Measurements from ENCODE around the gene MMP24. TPM values are rescaled to one million over a fixed set of nuclear protein-coding genes. Genes with fewer than 3 reads are reported as not detected.

MMP24 gene
- total RNA-seq, 2 experiments from 2014 or later, result not detected

GRCh38 chr20:35267092-35267491, 40.6 kb downstream of the MMP24 start:
- H3K27ac Mint-ChIP-seq, result no peak overlapping the region
- peaks cover 11% of the 10 kb centered on the region for H3K36me3 Mint-ChIP-seq
- no peaks in the 10 kb centered on the region for H3K9me3 Mint-ChIP-seq
- POLR2A ChIA-PET, result no interaction called here
- H3K27me3 Mint-ChIP-seq, result no peaks in the 10 kb centered on the region
- intact Hi-C loops (cut with micrococcal nuclease), result loop anchor here (10.0 kb wide), 1 partner anchor 432 kb away; no protein-coding TSS in a partner anchor
- no peak for DNase-seq
- no peak overlapping the region for H3K4me3 Mint-ChIP-seq
- no peaks in the 10 kb centered on the region for H3K4me1 Mint-ChIP-seq (ENCODE audit: low read depth)
- CTCF ChIA-PET, result interaction anchor here (1.4 kb wide), 1 partner anchor 171 kb away, joined by 4 read pairs; no protein-coding TSS in a partner anchor

- DNase-seq, result peak; percentile 65
- H3K4me1 Mint-ChIP-seq (ENCODE audit: low read depth), result peaks cover 2% of the 10 kb centered on the region
- no peak overlapping the region for H3K27ac Mint-ChIP-seq
- ChIA-PET POLR2A (no interaction called here), CTCF (interaction anchor here (0.5 to 2.6 kb wide), 14 partner anchors 8 to 437 kb away, joined by 3 to 21 read pairs (median 4); partner anchors contain the start of genes EDEM2, GGT7 and MMP24OS)
- peaks cover 11% of the 10 kb centered on the region for H3K36me3 Mint-ChIP-seq
- H3K27me3 Mint-ChIP-seq, result no peaks in the 10 kb centered on the region
- no peaks in the 10 kb centered on the region for H3K9me3 Mint-ChIP-seq
- H3K4me3 Mint-ChIP-seq, result no peak overlapping the region
- intact Hi-C loops (cut with micrococcal nuclease), result loop anchor here (2.0 to 10.0 kb wide), 2 partner anchors 124 to 434 kb away; no protein-coding TSS in a partner anchor
Observed at GRCh38 chr20:35269055-35269781, 42.7 kb downstream of the MMP24 start.

- ChIA-PET POLR2A (no interaction called here), CTCF (interaction anchor here (0.6 to 2.6 kb wide), 6 partner anchors 7 to 174 kb away, joined by 3 to 21 read pairs (median 4); partner anchors contain the start of genes EDEM2 and MMP24OS)
- H3K27me3 Mint-ChIP-seq, result no peaks in the 10 kb centered on the region
- DNase-seq, result no peak
- no peak overlapping the region for H3K4me3 Mint-ChIP-seq
- intact Hi-C loops (cut with micrococcal nuclease), result no loop called here
- H3K27ac Mint-ChIP-seq, result no peak overlapping the region
- H3K36me3 Mint-ChIP-seq, result peaks cover 11% of the 10 kb centered on the region
- H3K4me1 Mint-ChIP-seq (ENCODE audit: low read depth), result peaks cover 2% of the 10 kb centered on the region
- no peaks in the 10 kb centered on the region for H3K9me3 Mint-ChIP-seq
Observed at GRCh38 chr20:35270021-35270902, 43.8 kb downstream of the MMP24 start.

GRCh38 chr20:35271073-35271882, 44.8 kb downstream of the MMP24 start:
- Mint-ChIP-seq H3K27me3 (no peaks in the 10 kb centered on the region), H3K4me1 (ENCODE audit: low read depth) (peaks cover 3% of the 10 kb centered on the region), H3K36me3 (peaks cover 14% of the 10 kb centered on the region), H3K27ac (no peak overlapping the region), H3K4me3 (no peak overlapping the region), H3K9me3 (no peaks in the 10 kb centered on the region)
- CTCF ChIA-PET, result no interaction called here
- no peak for DNase-seq
- POLR2A ChIA-PET, result no interaction called here
- intact Hi-C loops (cut with micrococcal nuclease), result no loop called here

- H3K27me3 Mint-ChIP-seq, result no peaks in the 10 kb centered on the region
- H3K9me3 Mint-ChIP-seq, result no peaks in the 10 kb centered on the region
- POLR2A ChIA-PET, result no interaction called here
- no peak for DNase-seq
- peaks cover 7% of the 10 kb centered on the region for H3K4me1 Mint-ChIP-seq (ENCODE audit: low read depth)
- peaks cover 15% of the 10 kb centered on the region for H3K36me3 Mint-ChIP-seq
- intact Hi-C loops (cut with micrococcal nuclease), result no loop called here
- H3K27ac Mint-ChIP-seq, result no peak overlapping the region
- H3K4me3 Mint-ChIP-seq, result no peak overlapping the region
- CTCF ChIA-PET, result no interaction called here
Observed at GRCh38 chr20:35271904-35272303, 45.4 kb downstream of the MMP24 start.

- intact Hi-C loops (cut with micrococcal nuclease), result no loop called here
- ChIA-PET CTCF (no interaction called here), POLR2A (interaction anchor here (0.7 kb wide), 1 partner anchor 11 kb away, joined by 3 read pairs; the partner anchor contains the start of gene EIF6)
- Mint-ChIP-seq H3K27ac (no peak overlapping the region), H3K4me3 (no peak overlapping the region), H3K4me1 (ENCODE audit: low read depth) (peaks cover 14% of the 10 kb centered on the region), H3K9me3 (no peaks in the 10 kb centered on the region), H3K27me3 (no peaks in the 10 kb centered on the region), H3K36me3 (peaks cover 21% of the 10 kb centered on the region)
- DNase-seq, result no peak
Observed at GRCh38 chr20:35273449-35274171, 47.1 kb downstream of the MMP24 start.

GRCh38 chr20:35274172-35275092, 47.9 kb downstream of the MMP24 start:
- DNase-seq, result no peak
- Mint-ChIP-seq H3K9me3 (no peaks in the 10 kb centered on the region), H3K4me3 (no peak overlapping the region), H3K36me3 (peaks cover 27% of the 10 kb centered on the region), H3K4me1 (ENCODE audit: low read depth) (peaks cover 14% of the 10 kb centered on the region), H3K27me3 (no peaks in the 10 kb centered on the region), H3K27ac (no peak overlapping the region)
- intact Hi-C loops (cut with micrococcal nuclease), result loop anchor here (5.0 kb wide), 1 partner anchor 182 kb away; the partner anchor contains the start of gene TRPC4AP
- ChIA-PET POLR2A (no interaction called here), CTCF (interaction anchor here (0.8 kb wide), 1 partner anchor 55 kb away, joined by 3 read pairs; no protein-coding TSS in a partner anchor)

GRCh38 chr20:35275741-35276251, 49.3 kb downstream of the MMP24 start:
- POLR2A ChIA-PET, result interaction anchor here (0.5 kb wide), 1 partner anchor 332 kb away, joined by 4 read pairs; no protein-coding TSS in a partner anchor
- intact Hi-C loops (cut with micrococcal nuclease), result loop anchor here (5.0 kb wide), 1 partner anchor 183 kb away; the partner anchor contains the start of gene TRPC4AP

GRCh38 chr20:35276408-35276807, 49.9 kb downstream of the MMP24 start:
- DNase-seq, result no peak
- CTCF ChIA-PET, result interaction anchor here (1.7 kb wide), 1 partner anchor 53 kb away, joined by 6 read pairs; no protein-coding TSS in a partner anchor
- POLR2A ChIA-PET, result no interaction called here
- Mint-ChIP-seq H3K9me3 (no peaks in the 10 kb centered on the region), H3K36me3 (peaks cover 29% of the 10 kb centered on the region), H3K4me1 (ENCODE audit: low read depth) (peaks cover 20% of the 10 kb centered on the region), H3K27me3 (no peaks in the 10 kb centered on the region), H3K27ac (peak overlapping the region; percentile 96), H3K4me3 (peak overlapping the region; percentile 98)
- intact Hi-C loops (cut with micrococcal nuclease), result loop anchor here (5.0 kb wide), 1 partner anchor 184 kb away; the partner anchor contains the start of gene TRPC4AP

More at GRCh38 chr20:35275741-35276251, 49.3 kb downstream of the MMP24 start:
- Mint-ChIP-seq H3K27ac (no peak overlapping the region), H3K27me3 (no peaks in the 10 kb centered on the region), H3K9me3 (no peaks in the 10 kb centered on the region), H3K36me3 (peaks cover 29% of the 10 kb centered on the region), H3K4me1 (ENCODE audit: low read depth) (peaks cover 20% of the 10 kb centered on the region), H3K4me3 (peak overlapping the region; percentile 98)
- DNase-seq, result no peak
- CTCF ChIA-PET, result interaction anchor here (0.5 to 1.7 kb wide), 2 partner anchors 53 to 129 kb away, joined by 3 to 6 read pairs; partner anchors contain the start of gene EDEM2

GRCh38 chr20:35277127-35277526, 50.6 kb downstream of the MMP24 start:
- POLR2A ChIA-PET, result interaction anchor here (0.6 to 1.6 kb wide), 4 partner anchors 23 to 371 kb away, joined by 3 to 8 read pairs (median 3); partner anchors contain the start of gene EDEM2
- Mint-ChIP-seq H3K4me3 (peak overlapping the region; percentile 98), H3K4me1 (ENCODE audit: low read depth) (peaks cover 20% of the 10 kb centered on the region), H3K27ac (peak overlapping the region; percentile 96), H3K9me3 (no peaks in the 10 kb centered on the region), H3K36me3 (peaks cover 34% of the 10 kb centered on the region), H3K27me3 (no peaks in the 10 kb centered on the region)
- CTCF ChIA-PET, result interaction anchor here (1.6 to 1.9 kb wide), 4 partner anchors 8 to 132 kb away, joined by 4 to 9 read pairs (median 6); no protein-coding TSS in a partner anchor
- intact Hi-C loops (cut with micrococcal nuclease), result loop anchor here (5.0 kb wide), 1 partner anchor 185 kb away; the partner anchor contains the start of gene TRPC4AP
- no peak for DNase-seq

All from activated CD4-positive, alpha-beta memory T cell treated with anti-CD3 and anti-CD28 coated beads for 36 hours (primary cell).